Middle frontal gyrus (tissue), 1 donor: Measurements from ENCODE around the gene ISY1.
"Not testable (repeated sequence)": the region's sequence is repeated elsewhere in the genome, so short reads cannot be mapped to it uniquely, and the experiment has no call there.

Experiments
- DNase-seq: peaks from one replicate; pipeline ENCODE4 v3.0.0-alpha.2; 2015; ENCODE audit warnings: low spot score; ENCODE audit errors: extremely low spot score

The ISY1 gene

DNA sequence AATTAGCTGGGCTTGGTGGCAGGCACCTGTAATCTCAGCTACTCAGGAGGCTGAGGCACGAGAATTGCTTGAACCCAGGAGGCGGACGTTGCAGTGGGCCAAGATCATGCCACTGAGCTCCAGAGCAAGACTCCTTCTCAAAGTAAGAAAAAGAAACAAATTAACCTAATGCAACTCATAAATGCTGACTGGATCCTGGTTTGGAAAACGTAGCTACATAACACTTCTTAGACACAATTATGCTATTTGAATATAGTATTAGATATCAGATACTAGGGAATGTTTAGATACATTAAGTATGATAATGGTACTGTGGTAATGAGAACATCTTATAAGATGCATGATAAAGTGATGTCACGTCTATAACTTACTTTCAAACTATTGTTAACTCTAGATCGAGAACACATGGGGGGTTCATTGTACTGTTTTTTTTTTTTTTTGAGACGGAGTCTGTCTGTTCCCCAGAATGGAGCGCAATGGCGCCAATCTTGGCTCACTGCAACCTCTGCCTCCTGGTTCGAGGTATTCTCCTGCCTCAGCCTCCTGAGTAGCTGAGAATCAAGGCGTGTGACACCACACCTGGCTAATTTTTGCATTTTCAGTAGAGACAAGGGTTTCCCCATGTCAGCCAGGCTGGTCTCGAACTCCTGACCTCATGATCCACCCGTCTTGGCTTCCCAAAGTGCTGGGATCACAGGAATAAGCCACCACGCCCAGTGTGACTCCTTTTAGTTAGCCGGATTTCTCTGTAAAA, 5.9 kb upstream of the ISY1 start:
- DNase-seq = no peak

- not testable (repeated sequence) for DNase-seq
Observed at GRCh38 chr3:129165594-129165993, 4.7 kb upstream of the ISY1 start.

GRCh38 chr3:129164500-129164899, 3.6 kb upstream of the ISY1 start:
- DNase-seq = no peak

DNA sequence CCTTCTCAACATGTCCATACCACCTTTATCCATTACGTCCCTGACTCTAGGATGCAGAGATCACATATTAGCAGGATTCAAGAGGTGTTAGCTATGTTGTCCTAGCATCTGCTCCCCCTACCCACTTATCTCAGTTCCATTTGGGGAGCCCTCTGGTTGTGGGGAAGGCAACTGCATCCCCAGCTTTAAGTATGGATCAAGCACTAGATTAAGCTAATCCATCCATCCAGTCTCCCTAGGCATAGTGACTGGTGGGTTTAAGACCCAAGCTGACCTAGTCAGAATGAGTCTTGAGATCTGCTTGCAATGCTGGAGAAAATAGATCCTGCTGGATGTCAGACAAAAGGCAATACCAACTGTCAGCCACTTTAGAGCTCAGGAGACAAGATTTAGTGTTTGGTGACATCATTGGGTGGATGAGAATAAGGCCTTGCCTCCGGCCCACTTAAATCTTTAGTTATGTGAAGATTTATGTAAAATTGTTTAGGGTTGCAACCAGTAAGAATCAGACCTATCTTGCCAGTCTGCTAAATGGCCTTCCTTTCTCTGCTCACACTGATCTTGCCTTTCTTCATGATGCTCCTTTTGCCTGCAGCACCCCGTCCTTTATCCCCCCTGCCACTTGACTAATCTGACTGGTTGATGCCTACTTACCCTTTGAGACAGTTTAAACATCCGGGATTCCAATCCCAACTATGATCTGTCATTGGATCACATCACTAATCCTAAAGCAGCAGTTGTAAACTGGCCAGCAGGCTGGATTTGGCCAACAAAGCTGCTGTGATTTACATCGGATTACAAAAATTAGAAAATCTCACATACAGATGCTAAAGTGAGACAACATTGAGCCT, 2.1 kb upstream of the ISY1 start:
- DNase-seq = no peak

DNA sequence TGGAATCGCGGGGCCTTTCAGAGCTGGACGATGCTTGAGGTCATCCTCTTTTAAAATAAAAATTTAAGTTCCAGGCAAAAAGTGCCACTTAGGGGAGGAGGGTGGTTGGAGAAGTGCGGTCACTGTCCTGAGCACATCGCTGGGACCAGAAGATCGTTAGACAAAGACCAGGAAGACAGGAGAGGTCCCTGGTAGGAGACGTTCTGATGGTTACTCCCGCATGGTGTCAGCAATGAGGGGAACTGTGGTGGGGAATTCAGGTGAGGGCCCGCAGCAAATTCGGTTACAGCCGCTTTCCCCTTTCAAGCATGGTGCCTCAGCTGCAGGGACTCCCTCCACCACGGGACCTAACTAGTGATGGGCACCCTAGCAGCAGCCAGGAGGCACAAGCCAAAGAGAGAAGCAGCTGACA, 1.0 kb upstream of the ISY1 start:
- no peak for DNase-seq

DNA sequence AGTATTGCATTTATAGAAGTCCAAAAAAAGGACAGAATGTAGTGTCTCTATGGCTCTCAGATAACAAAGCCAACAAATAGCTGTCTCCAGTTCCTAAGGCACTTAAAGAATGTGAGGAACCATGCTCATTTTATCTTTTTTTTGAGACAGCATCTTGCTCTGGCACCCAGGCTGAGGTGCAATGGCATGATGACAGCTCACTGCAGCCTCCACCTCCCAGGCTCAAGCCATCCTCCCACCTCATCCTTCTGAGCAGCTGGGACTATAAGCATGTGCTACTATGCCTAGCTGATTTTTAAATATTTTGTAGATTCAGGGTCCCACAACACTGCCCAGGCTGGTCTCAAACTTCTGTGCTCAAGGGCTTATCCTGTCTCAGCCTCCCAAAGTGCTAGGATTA, 16.1 kb downstream of the ISY1 start:
- DNase-seq = no peak

DNA sequence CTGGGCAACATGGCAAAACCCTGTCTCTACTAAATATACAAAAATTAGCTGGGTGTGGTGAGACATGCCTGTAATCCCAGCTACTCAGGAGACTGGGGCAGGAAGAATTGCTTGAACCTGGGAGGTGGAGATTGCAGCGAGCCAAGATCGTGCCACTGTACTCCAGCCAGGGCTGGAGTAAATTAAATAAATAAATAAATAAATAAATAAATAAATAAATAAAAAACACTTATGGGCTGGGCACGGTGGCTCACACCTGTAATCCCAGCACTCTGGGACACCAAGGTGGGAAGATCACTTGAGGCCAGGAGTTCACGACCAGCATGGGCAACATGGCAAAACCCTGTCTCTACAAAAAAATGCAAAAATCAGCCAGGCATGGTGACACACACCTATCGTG, 19.9 kb downstream of the ISY1 start:
- DNase-seq = not testable (repeated sequence)

GRCh38 chr3:129139911-129140310, 21.0 kb downstream of the ISY1 start:
- no peak for DNase-seq

- not testable (repeated sequence) for DNase-seq
Observed at GRCh38 chr3:129136275-129136674, 24.6 kb downstream of the ISY1 start.

DNA sequence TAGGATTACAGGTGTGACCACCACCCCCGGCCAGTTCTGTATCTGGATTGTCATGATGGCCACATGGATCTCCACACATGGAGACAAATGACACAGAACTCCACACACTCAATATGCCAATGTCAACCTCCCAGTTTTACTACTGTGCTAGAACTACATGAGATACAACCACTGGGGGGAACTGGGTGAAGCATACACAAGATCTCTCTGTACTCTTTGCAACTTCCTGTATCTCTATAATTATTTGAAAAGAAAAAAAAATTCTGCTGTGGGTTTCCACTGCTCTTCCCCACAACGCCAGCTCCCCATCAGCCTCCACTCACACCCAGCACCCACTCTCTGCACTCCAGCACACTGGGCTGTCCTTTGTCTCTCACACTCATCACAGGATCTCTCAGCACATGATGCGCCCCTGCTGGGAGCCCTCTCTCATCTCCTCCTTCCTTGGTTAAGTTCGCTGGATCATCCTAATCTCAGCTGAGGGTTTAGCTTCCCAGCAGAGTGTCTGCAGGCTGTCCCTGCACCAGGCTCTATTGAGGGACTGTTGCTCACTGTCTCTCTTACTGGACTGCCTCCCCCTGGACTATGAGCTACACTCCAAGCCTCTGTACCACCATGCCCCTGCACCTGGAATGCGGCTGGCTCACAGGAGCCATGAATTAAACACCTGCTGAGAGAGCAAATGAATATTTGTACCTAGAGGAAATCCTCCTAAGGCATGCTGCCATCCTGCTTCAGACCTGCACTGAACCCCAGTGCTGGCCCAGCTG, 28.6 kb downstream of the ISY1 start:
- DNase-seq = no peak

DNA sequence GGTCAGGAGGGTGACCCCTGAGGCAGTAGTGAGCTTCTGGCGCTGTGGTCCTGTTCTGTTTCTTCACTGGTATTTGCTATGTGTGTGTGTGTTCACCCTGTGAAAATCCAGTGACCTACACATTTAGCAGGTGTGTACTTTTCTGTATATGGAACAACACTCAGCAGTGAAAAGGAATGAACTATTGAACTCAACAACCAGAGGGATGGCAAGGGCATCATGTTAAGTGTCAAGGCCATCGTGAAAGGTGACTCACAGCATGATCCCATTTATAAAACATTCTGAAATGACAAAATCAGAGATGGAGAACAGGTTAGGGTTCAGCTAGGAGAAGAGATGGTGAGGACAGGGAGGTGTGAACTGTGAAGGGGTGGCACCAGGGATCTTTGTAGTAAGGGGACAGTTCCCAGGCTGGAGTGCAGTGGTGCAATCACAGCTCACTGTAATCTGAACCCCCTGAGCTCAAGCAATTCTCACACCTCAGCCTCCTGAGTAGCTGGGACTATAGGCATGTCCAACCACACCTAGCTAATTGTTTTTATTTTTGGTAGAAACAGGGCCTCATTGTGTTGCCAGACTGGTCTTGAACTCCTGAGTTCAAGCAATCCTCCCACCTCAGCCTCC, 29.3 kb downstream of the ISY1 start:
- no peak for DNase-seq

DNA sequence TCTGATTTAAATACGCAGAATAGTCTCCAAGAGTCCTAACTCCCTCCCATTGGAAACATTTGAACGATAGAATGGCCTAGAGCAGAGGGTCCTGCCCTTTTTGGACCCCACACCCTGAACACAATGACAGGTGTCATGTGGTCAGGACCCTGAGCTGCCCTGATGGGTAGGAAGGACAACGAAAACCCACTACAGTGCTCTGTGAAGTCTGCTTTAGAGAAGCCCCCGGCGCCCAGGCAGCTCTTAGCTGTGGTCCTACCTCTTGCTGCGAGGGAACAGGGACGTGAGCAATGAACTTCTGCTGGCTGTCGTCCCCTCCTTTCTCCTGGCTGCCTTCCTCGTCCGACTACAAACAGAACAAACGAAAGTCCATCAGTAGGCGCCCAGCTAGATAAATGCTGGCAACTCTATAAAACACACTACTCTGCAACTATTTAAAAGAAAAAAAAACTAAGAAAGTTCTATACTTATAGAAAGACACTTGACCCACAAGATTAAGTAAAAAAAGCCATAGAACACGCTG, 30.5 kb downstream of the ISY1 start:
- DNase-seq = no peak

DNA sequence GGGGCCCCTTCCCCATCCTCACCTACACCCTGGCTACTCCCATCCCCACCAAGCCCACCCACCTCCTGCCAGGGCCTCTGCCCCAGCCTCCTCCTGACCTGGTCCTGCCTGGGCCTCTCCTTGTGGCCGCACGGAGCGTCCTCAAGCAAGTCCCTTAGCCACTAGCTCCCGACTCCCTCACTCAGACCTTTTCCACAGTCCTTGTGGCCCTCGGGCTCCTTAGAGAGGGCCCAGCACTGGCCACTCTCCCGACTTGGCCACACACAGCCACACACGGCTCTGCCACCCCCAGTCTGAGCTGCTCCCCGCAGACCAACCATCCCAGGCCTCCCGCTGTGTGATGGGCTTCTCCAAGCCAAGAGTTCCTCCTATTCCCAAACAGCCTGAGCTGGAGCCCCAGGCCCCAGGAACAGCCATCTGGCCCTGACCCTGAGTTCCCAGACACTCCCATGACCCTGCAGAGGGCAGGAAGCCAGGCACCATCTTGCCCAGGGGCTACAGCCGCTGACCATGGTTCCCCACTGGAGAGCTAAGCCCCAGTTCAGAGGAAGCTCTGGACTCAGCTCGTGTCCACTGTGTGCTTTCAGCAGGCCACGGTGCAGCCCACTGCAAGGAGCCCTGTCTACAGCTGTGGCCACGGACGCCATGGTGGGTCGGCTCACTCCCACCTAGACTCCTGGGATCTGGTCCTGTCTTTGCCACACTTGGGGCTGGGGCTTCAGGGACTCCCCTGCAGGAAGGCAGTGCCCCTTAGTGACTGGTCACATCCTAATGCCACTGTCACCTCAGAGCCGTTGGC, 32.3 kb downstream of the ISY1 start:
- DNase-seq = no peak

- no peak for DNase-seq
Observed at GRCh38 chr3:129126726-129127280, 34.1 kb downstream of the ISY1 start.

DNA sequence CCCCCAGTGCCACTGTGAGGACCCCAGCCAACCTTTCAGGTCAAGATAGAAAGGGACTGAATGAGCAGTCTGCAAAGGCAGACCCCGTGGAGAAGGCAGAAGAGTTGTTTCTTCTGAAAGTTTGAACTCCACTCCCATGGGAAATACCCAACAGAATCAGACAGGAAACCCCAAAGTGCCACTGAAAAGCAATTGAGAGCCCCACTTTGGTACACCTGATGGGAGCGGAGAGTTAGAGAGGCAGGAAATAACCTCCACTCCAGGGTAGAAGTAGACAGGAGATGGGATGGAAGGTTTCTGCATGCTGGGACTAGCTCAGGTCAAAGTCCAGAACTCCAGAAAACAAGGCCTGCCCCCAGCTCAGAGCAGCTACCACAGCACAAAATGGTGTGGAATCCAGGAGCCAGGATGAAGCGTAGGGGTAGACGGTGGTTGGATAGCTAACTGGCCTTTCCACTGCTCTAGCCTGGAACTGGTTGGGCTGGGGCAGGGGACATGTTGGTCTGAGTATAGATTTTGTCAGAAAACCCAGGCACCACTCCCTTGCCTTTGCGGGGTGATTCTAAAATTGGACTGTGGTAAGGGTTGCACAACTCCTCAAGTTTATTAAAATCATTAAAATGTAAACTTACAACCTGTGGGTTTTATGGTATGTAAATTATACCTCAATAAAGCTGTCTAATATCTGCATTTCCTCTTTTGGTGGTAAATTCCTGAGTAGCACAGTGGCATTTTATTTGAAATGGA, 37.4 kb downstream of the ISY1 start:
- no peak for DNase-seq

DNA sequence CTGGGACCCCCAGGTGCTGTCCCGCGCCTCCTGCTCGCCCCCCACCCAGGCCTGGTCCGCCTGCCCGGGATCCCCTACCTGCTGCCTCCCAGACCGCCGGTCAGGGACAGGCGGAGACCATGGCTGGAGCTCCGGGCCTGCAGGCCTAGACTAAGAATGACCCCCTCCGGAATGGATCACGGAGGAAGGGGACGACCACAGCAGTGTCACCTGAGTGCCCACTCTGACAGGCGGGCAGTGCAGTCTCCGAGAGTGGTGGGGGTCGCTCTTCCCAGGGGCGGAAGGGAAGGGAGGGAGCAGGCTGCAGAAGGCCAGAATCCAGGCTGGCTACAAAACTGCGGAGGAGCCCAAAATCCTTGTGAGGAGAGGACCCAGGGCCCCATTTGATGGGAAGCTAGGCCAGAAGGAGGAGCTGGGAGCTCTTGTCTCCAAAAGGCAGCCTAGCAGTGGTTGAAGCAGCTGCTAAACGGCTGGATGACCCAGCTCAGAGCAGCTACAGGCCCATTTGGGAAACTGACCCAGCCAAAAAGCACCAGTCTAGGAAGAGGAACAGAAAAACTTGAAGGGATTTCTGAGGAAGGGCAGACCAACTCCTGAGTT, 38.4 kb downstream of the ISY1 start:
- DNase-seq = no peak

DNA sequence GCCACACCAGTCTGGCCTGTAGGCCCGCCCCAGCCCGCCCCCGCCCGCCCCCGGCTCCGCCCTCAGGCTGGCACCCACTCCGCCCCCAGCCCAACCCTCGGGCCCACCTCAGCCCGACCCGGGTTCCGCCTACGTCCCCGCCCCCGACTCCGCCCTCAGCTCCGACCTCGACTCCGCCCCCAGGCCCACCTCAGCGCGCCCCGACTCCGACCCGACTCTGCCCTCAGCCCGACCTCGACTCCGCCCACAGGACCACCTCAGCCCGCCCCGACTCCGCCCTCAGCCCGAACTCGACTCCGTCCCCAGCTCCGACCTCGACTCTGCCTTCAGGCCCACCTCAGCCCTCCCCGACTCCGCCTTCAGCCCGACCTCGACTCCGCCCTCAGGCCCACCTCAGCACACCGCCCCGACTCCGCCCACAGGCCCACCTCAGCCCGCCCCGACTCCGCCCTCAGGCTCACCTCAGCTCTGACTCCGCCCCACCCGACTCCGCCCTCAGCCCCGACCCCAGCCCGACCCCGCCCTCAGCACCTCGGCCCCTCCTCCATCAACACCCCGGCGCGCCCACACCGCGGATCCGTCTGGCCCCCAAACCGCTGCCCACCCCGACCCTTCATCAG, 39.0 kb downstream of the ISY1 start, which contains the start of gene RAB43:
RAB43 (minus strand) TSS at position 13 of the 620 bp plus-strand sequence. CDS start 315 bp downstream, outside the sequence.
- DNase-seq = no peak

GRCh38 chr3:129121016-129121791, 39.7 kb downstream of the ISY1 start:
- DNase-seq = no peak
